ENCODE measurements around the gene PBX4. TPM values are rescaled to one million over a fixed set of nuclear protein-coding genes. Genes with fewer than 3 reads are reported as not detected.

PBX4 gene
- polyA plus RNA-seq, 1 experiment = 0.63 TPM

DNA sequence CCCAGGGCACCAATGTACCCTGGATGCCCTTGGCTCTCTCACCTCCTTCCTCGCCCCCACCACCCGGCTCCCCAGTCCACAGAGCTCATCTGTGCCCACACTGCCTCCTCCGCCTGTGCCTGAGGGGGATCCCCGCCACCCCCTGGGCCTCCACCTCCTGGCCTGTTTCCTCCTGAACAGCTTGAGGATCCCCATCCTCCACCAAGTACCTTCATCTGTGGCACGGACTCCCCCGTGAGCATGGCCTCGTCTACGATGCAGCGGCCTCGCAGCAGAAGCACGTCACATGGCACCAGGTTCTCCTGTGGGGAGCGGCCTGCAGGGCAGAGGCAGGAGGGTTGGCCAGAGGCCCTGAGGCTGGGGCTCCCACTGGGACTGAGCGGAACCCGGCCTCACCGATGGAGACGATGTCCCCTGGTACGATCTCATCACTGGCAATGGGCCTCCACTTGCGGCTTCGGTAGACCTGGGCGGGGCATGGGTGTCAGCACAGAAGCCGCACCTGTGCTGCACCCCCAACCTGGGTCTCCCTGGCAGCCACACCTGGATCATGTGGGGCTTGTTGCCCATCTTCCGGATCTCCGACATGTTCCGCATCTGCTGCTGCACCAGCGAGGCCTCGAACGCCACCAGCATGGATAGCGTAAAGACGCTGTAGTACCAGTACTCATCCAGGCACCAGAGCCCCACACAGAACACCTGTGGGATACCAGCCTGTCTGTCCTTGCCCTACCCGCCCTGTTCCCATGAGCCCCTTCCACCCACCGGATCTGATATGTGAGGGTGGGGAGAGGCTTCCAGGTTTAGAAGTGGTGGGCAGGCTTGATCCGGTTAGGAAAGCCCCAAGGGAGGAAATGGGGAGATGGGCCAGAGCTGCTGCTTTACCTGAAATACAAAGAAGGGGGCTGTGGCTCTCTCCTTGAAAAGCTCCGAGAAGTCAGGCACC lies 38.2 kb upstream of the PBX4 start:
- TF ChIP-seq, protein P1, sequence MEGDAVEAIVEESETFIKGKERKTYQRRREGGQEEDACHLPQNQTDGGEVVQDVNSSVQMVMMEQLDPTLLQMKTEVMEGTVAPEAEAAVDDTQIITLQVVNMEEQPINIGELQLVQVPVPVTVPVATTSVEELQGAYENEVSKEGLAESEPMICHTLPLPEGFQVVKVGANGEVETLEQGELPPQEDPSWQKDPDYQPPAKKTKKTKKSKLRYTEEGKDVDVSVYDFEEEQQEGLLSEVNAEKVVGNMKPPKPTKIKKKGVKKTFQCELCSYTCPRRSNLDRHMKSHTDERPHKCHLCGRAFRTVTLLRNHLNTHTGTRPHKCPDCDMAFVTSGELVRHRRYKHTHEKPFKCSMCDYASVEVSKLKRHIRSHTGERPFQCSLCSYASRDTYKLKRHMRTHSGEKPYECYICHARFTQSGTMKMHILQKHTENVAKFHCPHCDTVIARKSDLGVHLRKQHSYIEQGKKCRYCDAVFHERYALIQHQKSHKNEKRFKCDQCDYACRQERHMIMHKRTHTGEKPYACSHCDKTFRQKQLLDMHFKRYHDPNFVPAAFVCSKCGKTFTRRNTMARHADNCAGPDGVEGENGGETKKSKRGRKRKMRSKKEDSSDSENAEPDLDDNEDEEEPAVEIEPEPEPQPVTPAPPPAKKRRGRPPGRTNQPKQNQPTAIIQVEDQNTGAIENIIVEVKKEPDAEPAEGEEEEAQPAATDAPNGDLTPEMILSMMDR (IDR thresholded peaks at IDR 0.05; ENCODE audit: low read depth, low read length) = no peak
- ChIA-PET POLR2A (no interaction called here), CTCF (no interaction called here)
- H3K9me3 ChIP-seq (ENCODE audit: control insufficient read depth, insufficient read depth, low read length) = no peaks in the 10 kb centered on the region
- H3K4me3 ChIP-seq (ENCODE audit: low read depth, low read length) = no peak overlapping the region
- H3K27me3 ChIP-seq (ENCODE audit: control insufficient read depth, insufficient read depth, low read length) = no peaks in the 10 kb centered on the region
- DNase-seq (ENCODE audit: low read depth, low spot score) = no peak
- no peak overlapping the region for H3K27ac ChIP-seq (ENCODE audit: low read depth, low read length)

DNA sequence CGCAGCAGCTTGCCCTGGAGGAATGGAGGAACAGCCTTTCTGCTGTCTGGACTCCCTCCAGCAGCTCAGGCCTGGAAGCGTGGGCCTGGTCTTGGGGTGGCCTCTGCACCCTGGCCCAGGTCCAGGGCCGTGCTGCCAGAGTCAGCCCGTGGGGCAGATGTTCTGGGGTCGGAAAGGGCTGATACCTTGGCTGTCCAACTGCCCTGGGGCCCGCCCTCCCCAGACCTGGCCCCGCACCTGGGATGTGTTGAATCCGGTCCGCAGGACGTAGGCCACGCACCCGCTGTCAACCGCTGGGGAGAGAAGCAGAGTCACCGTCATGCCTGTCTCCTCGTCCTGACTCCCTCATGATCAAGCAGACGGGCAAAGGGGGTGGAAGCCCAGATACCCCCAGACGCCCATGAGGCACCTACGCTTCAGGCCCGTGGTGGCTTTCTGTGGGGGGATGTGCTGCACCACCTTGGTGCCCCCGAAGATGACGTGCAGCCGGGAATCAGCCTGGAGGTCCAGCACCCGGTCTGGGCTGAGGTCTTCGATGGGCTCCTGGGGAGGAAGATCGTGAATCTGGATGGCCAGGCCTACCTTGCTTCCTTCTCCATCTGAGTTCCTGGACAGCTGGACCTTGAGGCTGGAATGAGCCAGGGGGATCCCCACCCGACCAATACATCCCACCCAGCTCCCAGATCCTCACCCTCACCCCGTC lies 37.3 kb upstream of the PBX4 start:
- no peak overlapping the region for H3K27ac ChIP-seq (ENCODE audit: low read depth, low read length)
- ChIA-PET CTCF (no interaction called here), POLR2A (no interaction called here)
- no peaks in the 10 kb centered on the region for H3K27me3 ChIP-seq (ENCODE audit: control insufficient read depth, insufficient read depth, low read length)
- H3K9me3 ChIP-seq (ENCODE audit: control insufficient read depth, insufficient read depth, low read length) = no peaks in the 10 kb centered on the region
- DNase-seq (ENCODE audit: low read depth, low spot score) = no peak
- H3K4me3 ChIP-seq (ENCODE audit: low read depth, low read length) = no peak overlapping the region
- TF ChIP-seq, protein P1 (IDR thresholded peaks at IDR 0.05; ENCODE audit: low read depth, low read length) = no peak

DNA sequence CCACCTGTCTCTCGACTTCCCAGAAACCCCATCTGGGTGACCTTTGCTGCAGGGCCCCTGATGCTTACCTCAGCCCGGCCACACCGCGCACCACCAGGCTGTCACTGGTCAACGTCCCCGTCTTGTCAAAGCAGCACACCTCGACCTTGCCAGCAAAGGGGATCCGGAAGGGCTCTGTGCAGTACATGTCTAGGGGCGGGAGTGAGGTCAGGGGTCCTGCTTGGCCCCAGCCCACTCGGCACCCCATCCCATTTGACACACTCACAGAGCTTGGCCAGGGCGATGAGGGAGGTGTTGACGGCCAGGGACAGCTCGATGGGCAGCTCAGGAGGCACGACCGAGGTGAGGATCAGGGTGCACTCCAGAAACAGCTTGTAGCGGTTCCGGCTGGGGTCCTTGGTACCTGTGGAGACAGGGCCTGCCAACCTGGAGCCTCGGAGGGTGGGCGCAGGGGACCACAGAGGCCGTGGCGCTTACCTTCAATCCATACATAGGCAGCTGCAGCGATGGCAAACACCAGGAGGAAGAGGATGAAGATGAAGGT lies 36.6 kb upstream of the PBX4 start:
- TF ChIP-seq, protein P1 (IDR thresholded peaks at IDR 0.05; ENCODE audit: low read depth, low read length) = no peak
- Histone ChIP-seq H3K9me3 (ENCODE audit: control insufficient read depth, insufficient read depth, low read length) (no peaks in the 10 kb centered on the region), H3K27ac (ENCODE audit: low read depth, low read length) (no peak overlapping the region), H3K27me3 (ENCODE audit: control insufficient read depth, insufficient read depth, low read length) (no peaks in the 10 kb centered on the region), H3K4me3 (ENCODE audit: low read depth, low read length) (no peak overlapping the region)
- ChIA-PET CTCF (interaction anchor here (1.9 kb wide), 1 partner anchor 11 kb away, joined by 9 read pairs; the partner anchor contains the start of gene GMIP), POLR2A (no interaction called here)
- no peak for DNase-seq (ENCODE audit: low read depth, low spot score)

DNA sequence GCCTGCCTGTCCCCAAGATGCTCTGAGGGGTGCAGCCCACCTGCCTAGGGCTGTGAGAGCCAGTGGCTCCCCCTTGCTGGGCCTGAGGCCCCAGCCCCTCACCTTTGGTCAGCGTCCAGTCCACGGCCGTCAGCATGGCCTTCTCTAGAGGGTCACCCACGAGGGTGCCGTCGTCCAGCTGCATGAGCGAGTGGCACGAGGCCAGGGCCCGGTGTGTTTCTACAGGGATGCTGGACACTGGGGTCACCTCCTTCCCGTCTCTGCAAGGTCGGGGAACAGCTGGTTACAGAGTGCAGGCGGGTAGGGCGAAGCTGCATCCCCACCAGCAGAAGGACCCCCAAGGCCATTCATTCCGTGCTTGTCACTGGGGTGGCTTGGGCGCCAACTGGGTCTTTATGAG lies 36.0 kb upstream of the PBX4 start:
- DNase-seq (ENCODE audit: low read depth, low spot score) = no peak
- POLR2A ChIA-PET = interaction anchor here (1.2 kb wide), 1 partner anchor 9 kb away, joined by 5 read pairs; the partner anchor contains the start of gene ATP13A1

More for the DNA sequence above, 36.0 kb upstream of the PBX4 start:
- Histone ChIP-seq H3K27ac (ENCODE audit: low read depth, low read length) (no peak overlapping the region), H3K9me3 (ENCODE audit: control insufficient read depth, insufficient read depth, low read length) (no peaks in the 10 kb centered on the region), H3K27me3 (ENCODE audit: control insufficient read depth, insufficient read depth, low read length) (no peaks in the 10 kb centered on the region), H3K4me3 (ENCODE audit: low read depth, low read length) (no peak overlapping the region)
- CTCF ChIA-PET = interaction anchor here (1.9 kb wide), 1 partner anchor 10 kb away, joined by 9 read pairs; the partner anchor contains the start of gene GMIP
- TF ChIP-seq, protein P1 (IDR thresholded peaks at IDR 0.05; ENCODE audit: low read depth, low read length) = no peak

All from AG04450 (cell line).